ENCODE data around the gene HECW1. TPM values are rescaled to one million over a fixed set of nuclear protein-coding genes. Genes with fewer than 3 reads are reported as not detected.

HECW1 gene
- total RNA-seq, 4 donors from 2014 or later, result 0.62 to 4.3 (median 1.4) TPM; not detected in 1

GRCh38 chr7:43439631-43440401 is 327.4 kb downstream of the HECW1 start:
- DNase-seq (ENCODE audit: low spot score in 2 of 2), result no peak
- TF ChIP-seq POLR2A (IDR thresholded peaks at IDR 0.05) (no peak), CTCF (IDR thresholded peaks at IDR 0.05) (no peak)
- no peak overlapping the region for H3K4me3 ChIP-seq (ENCODE audit: low read depth, poor library complexity, severe bottlenecking)
- WGBS, 2 donors, result 49 to 50% methylated on average over 15 of the region's 15 CpGs
- intact Hi-C loops (cut with DNase I; ENCODE audit: low total_unique reads), result loop anchor here (5.0 kb wide), 1 partner anchor 857 kb away; no protein-coding TSS in a partner anchor

GRCh38 chr7:43441231-43442130 is 329.0 kb downstream of the HECW1 start:
- WGBS, 2 donors, result 87 to 88% methylated on average over 11 of the region's 11 CpGs
- H3K4me3 ChIP-seq (ENCODE audit: low read depth, poor library complexity, severe bottlenecking), result no peak overlapping the region
- no peak for DNase-seq (ENCODE audit: low spot score in 2 of 2)
- TF ChIP-seq POLR2A (IDR thresholded peaks at IDR 0.05) (no peak), CTCF (IDR thresholded peaks at IDR 0.05) (no peak)
- intact Hi-C loops (cut with DNase I; ENCODE audit: low total_unique reads), result loop anchor here (5.0 kb wide), 1 partner anchor 856 kb away; no protein-coding TSS in a partner anchor

GRCh38 chr7:43443381-43443780 is 330.9 kb downstream of the HECW1 start:
- intact Hi-C loops (cut with DNase I; ENCODE audit: low total_unique reads), result loop anchor here (5.0 kb wide), 1 partner anchor 854 kb away; no protein-coding TSS in a partner anchor
- no peak for DNase-seq (ENCODE audit: low spot score in 2 of 2)
- no peak overlapping the region for H3K4me3 ChIP-seq (ENCODE audit: low read depth, poor library complexity, severe bottlenecking)
- no peak for TF ChIP-seq POLR2A (IDR thresholded peaks at IDR 0.05)
- TF ChIP-seq CTCF (IDR thresholded peaks at IDR 0.05), result no peak
- WGBS, 2 donors, result 22 to 33% methylated on average over 1 of the region's 1 CpG

- WGBS, 2 donors, result 93 to 96% methylated on average over 65 to 70 of the region's 72 CpGs
- TF ChIP-seq POLR2A (IDR thresholded peaks at IDR 0.05) (no peak), CTCF (IDR thresholded peaks at IDR 0.05) (no peak)
- intact Hi-C loops (cut with DNase I; ENCODE audit: low total_unique reads), result loop anchor here (5.0 kb wide), 1 partner anchor 852 kb away; no protein-coding TSS in a partner anchor
- DNase-seq (ENCODE audit: low spot score in 2 of 2), result no peak
- H3K4me3 ChIP-seq (ENCODE audit: low read depth, poor library complexity, severe bottlenecking), result no peak overlapping the region
Measured at GRCh38 chr7:43444711-43445578, 332.5 kb downstream of the HECW1 start.

GRCh38 chr7:43449577-43449976 is 337.1 kb downstream of the HECW1 start:
- H3K4me3 ChIP-seq (ENCODE audit: low read depth, poor library complexity, severe bottlenecking), result no peak overlapping the region
- intact Hi-C loops (cut with DNase I; ENCODE audit: low total_unique reads), result no loop called here
- no peak for DNase-seq (ENCODE audit: low spot score in 2 of 2)
- 76 to 90% methylated on average over 3 of the region's 3 CpGs for WGBS, 2 donors
- no peak for TF ChIP-seq POLR2A (IDR thresholded peaks at IDR 0.05)
- no peak for TF ChIP-seq CTCF (IDR thresholded peaks at IDR 0.05)

All from lower leg skin (tissue), 4 donors.